H1 (cell line): ENCODE data around the gene DEFB110. TPM values are rescaled to one million over a fixed set of nuclear protein-coding genes. Genes with fewer than 3 reads are reported as not detected.

Experiments used
- CTCF ChIA-PET: fragments of 300-600 bp; sonication (Branson Sonifier 250); formaldehyde crosslinking; loops from one replicate; lab custom pipeline; 2021; ENCODE audit not compliant: partially characterized antibody; lab: Charles Lee
- POLR2A ChIA-PET: fragments of 300-600 bp; sonication (Branson Sonifier 250); formaldehyde crosslinking; loops from one replicate; lab custom pipeline; 2021; ENCODE audit warnings: inconsistent platforms; ENCODE audit not compliant: partially characterized antibody; lab: Charles Lee
- DNase-seq, 2 experiments: peaks; one replicate each; pipeline versions ENCODE4 v3.0.0 to v3.0.0-alpha.2; 2010 to 2022; ENCODE audit warnings: low spot score in 2 of 2, low read depth in 1 of 2, mixed read lengths in 1 of 2
- FAIRE-seq: peaks from 2 replicates; lab custom pipeline; 2011; peaks lifted over from hg19 to GRCh38; lab: Jason Lieb, UNC
- H2AFZ ChIP-seq: 2 replicates; pipeline ENCODE4 v1.8.1; 2012; ENCODE audit warnings: low read length, inconsistent platforms
- H2AK5ac ChIP-seq: 2 replicates; pipeline ENCODE4 v1.6.1; 2013; ENCODE audit warnings: low read depth, low read length
- H2BK120ac ChIP-seq: replicated peaks from 2 replicates; pipeline ENCODE3; 2013; ENCODE audit warnings: low read depth, low read length, inconsistent platforms
- H2BK12ac ChIP-seq: 2 replicates; pipeline ENCODE4 v1.6.1; 2013; ENCODE audit warnings: low read depth, low read length
- H2BK15ac ChIP-seq: 2 replicates; pipeline ENCODE4 v1.6.1; 2013; ENCODE audit warnings: low read length
- H2BK20ac ChIP-seq: 2 replicates; pipeline ENCODE4 v1.6.1; 2013; ENCODE audit warnings: low read length
- H2BK5ac ChIP-seq: 2 replicates; pipeline ENCODE4 v1.6.1; 2013; ENCODE audit warnings: low read depth, low read length
- H3K14ac ChIP-seq: 2 replicates; pipeline ENCODE4 v1.6.1; 2013; ENCODE audit warnings: inconsistent platforms; ENCODE audit not compliant: insufficient read length
- H3K18ac ChIP-seq: 2 replicates; pipeline ENCODE4 v1.6.1; 2013; ENCODE audit warnings: low read length; ENCODE audit errors: extremely low read depth
- H3K23ac ChIP-seq: 2 replicates; pipeline ENCODE4 v1.6.1; 2013; ENCODE audit warnings: inconsistent platforms; ENCODE audit not compliant: insufficient read length
- H3K23me2 ChIP-seq: 2 replicates; pipeline ENCODE4 v1.6.1; 2013; ENCODE audit warnings: low read depth, low read length
- H3K27ac ChIP-seq: 2 replicates; pipeline ENCODE4 v1.6.1; 2011; ENCODE audit warnings: low read depth, low read length, inconsistent platforms
- H3K27me3 ChIP-seq, 4 experiments: replicated peaks in 1 of 4; 1 replicate in 1 of 4; 2 replicates in 3 of 4; pipeline versions ENCODE4 v1.6.1 to v1.8.1; 2011 to 2013; ENCODE audit warnings: low read length in 3 of 4, mild to moderate bottlenecking in 3 of 4, inconsistent platforms in 2 of 4, mixed read lengths in 2 of 4, moderate library complexity in 1 of 4; ENCODE audit not compliant: control insufficient read depth in 3 of 4, insufficient read depth in 3 of 4; ENCODE audit errors: extremely low read depth in 1 of 4
- H3K36me3 ChIP-seq, 4 experiments: 2 replicates each; pipeline versions ENCODE4 v1.6.1 to v1.8.1; 2011 to 2013; ENCODE audit warnings: mild to moderate bottlenecking in 4 of 4, low read length in 3 of 4, moderate library complexity in 2 of 4, control low read depth in 1 of 4, inconsistent platforms in 1 of 4; ENCODE audit not compliant: insufficient read depth in 4 of 4, control insufficient read depth in 2 of 4
- H3K4ac ChIP-seq: replicated peaks from 2 replicates; pipeline ENCODE3; 2013; ENCODE audit warnings: low read length, low read depth, mixed read lengths, inconsistent platforms; ENCODE audit not compliant: insufficient read length
- H3K4me1 ChIP-seq, 4 experiments: replicated peaks in 1 of 4; 1 replicate in 1 of 4; 2 replicates in 3 of 4; pipeline versions ENCODE4 v1.6.1 to v1.8.1; 2011 to 2013; ENCODE audit warnings: low read length in 3 of 4, inconsistent platforms in 2 of 4, mixed read lengths in 1 of 4; ENCODE audit not compliant: insufficient read depth in 4 of 4, control insufficient read depth in 3 of 4
- H3K4me2 ChIP-seq, 2 experiments: 2 replicates each; pipeline versions ENCODE4 v1.6.1 to v1.8.1; 2011 to 2013; ENCODE audit warnings: low read depth in 2 of 2, low read length in 2 of 2, control low read depth in 1 of 2, inconsistent platforms in 1 of 2, mild to moderate bottlenecking in 1 of 2; ENCODE audit not compliant: insufficient read depth in 1 of 2
- H3K4me3 ChIP-seq, 4 experiments: fragments of 200-600, 300-600 bp in 1 of 4; sonication (generic), shearing (Covaris generic), sonication (Bioruptor Twin) in 1 of 4; 2 replicates each; pipeline versions ENCODE4 v1.5.1 to v1.8.1; 2011 to 2016; ENCODE audit warnings: low read length in 4 of 4, low read depth in 3 of 4, control low read depth in 2 of 4, inconsistent platforms in 2 of 4, mild to moderate bottlenecking in 2 of 4, mixed read lengths in 1 of 4, moderate library complexity in 1 of 4; ENCODE audit not compliant: insufficient read depth in 2 of 4; ENCODE audit errors: extremely low read depth in 1 of 4
- H3K56ac ChIP-seq: replicated peaks from 2 replicates; pipeline ENCODE3; 2013; ENCODE audit warnings: low read depth, mild to moderate bottlenecking, mixed read lengths, low read length, inconsistent platforms; ENCODE audit not compliant: insufficient read length
- H3K79me1 ChIP-seq: 2 replicates; pipeline ENCODE4 v1.6.1; 2013; ENCODE audit warnings: low read depth, low read length, control low read depth
- H3K79me2 ChIP-seq, 2 experiments: 2 replicates each; pipeline versions ENCODE4 v1.6.1 to v1.8.1; 2012 to 2013; ENCODE audit warnings: low read length in 2 of 2, mild to moderate bottlenecking in 2 of 2, inconsistent platforms in 1 of 2; ENCODE audit not compliant: insufficient read depth in 2 of 2, control insufficient read depth in 1 of 2
- H3K9ac ChIP-seq, 4 experiments: replicated peaks in 1 of 4; 1 replicate in 1 of 4; 2 replicates in 3 of 4; pipeline versions ENCODE4 v1.6.1 to v1.8.1; 2011 to 2013; ENCODE audit warnings: low read depth in 3 of 4, low read length in 3 of 4, control low read depth in 2 of 4, mild to moderate bottlenecking in 2 of 4, moderate library complexity in 2 of 4, inconsistent platforms in 1 of 4; ENCODE audit errors: extremely low read depth in 1 of 4
- H3K9me3 ChIP-seq, 2 experiments: 2 replicates each; pipeline versions ENCODE4 v1.6.1 to v1.8.1; 2012 to 2013; ENCODE audit warnings: mild to moderate bottlenecking in 2 of 2, moderate library complexity in 2 of 2, control low read depth in 1 of 2, inconsistent platforms in 1 of 2, low read depth in 1 of 2, low read length in 1 of 2, mixed read lengths in 1 of 2; ENCODE audit not compliant: insufficient read depth in 2 of 2
- H4K20me1 ChIP-seq, 2 experiments: replicated peaks in 1 of 2; 2 replicates each; pipeline versions ENCODE3 to v1.8.1; 2011 to 2013; ENCODE audit warnings: inconsistent platforms in 2 of 2, low read length in 2 of 2, mild to moderate bottlenecking in 1 of 2; ENCODE audit not compliant: insufficient read depth in 2 of 2, control insufficient read depth in 1 of 2
- H4K5ac ChIP-seq: 2 replicates; pipeline ENCODE4 v1.6.1; 2013; ENCODE audit warnings: low read length, low read depth, mixed read lengths, inconsistent platforms; ENCODE audit not compliant: insufficient read length
- H4K8ac ChIP-seq: 2 replicates; pipeline ENCODE4 v1.8.0; 2013; ENCODE audit warnings: mild to moderate bottlenecking, moderate library complexity, low read length, inconsistent platforms; ENCODE audit not compliant: insufficient read depth; ENCODE audit errors: extremely low read depth
- H4K91ac ChIP-seq: replicated peaks from 2 replicates; pipeline ENCODE3; 2013; ENCODE audit warnings: low read length, mixed read lengths, inconsistent platforms; ENCODE audit not compliant: insufficient read length
- ATF2 ChIP-seq: IDR thresholded peaks from 2 replicates; pipeline ENCODE4 v1.6.1; 2012; ENCODE audit warnings: low read length, inconsistent platforms
- CHD1 ChIP-seq: IDR thresholded peaks from 2 replicates; pipeline ENCODE4 v1.6.1; 2012; ENCODE audit warnings: low read depth, low read length, improper control_type of control experiment
- KDM1A ChIP-seq: fragments of 200-600, 300-600 bp; sonication (generic); IDR thresholded peaks from 2 replicates; pipeline ENCODE4 v1.7.1; 2016; ENCODE audit warnings: mild to moderate bottlenecking, low read length, borderline replicate concordance
- MAFK ChIP-seq: IDR thresholded peaks from 2 replicates; pipeline ENCODE4 v1.6.1; 2012; ENCODE audit warnings: low read depth, mild to moderate bottlenecking, improper control_type of control experiment, low read length
- POLR2AphosphoS5 ChIP-seq: IDR thresholded peaks from 2 replicates; pipeline ENCODE4 v1.6.1; 2011; ENCODE audit warnings: low read depth, low read length
- RXRA ChIP-seq: IDR thresholded peaks from 2 replicates; pipeline ENCODE4 v1.6.1; 2011; ENCODE audit warnings: low read depth, mild to moderate bottlenecking, low read length, moderate library complexity; ENCODE audit not compliant: insufficient read depth
- SP1 ChIP-seq: IDR thresholded peaks from 2 replicates; pipeline ENCODE4 v1.6.1; 2011; ENCODE audit warnings: low read depth, low read length
- SP4 ChIP-seq: IDR thresholded peaks from 2 replicates; pipeline ENCODE4 v1.6.1; 2012; ENCODE audit warnings: low read length, inconsistent platforms
- WGBS, 2 experiments: shearing (Covaris generic) in 1 of 2; methylation state at CpG; one replicate each; pipeline versions ENCODE4 v1.1.6 to v1.1.7; 2013 to 2015; ENCODE audit warnings: low lambda C conversion rate in 2 of 2, mixed read lengths in 2 of 2, inconsistent platforms in 1 of 2, low coverage in 1 of 2, missing lambda C conversion rate in 1 of 2; ENCODE audit not compliant: insufficient replicate concordance in 2 of 2, insufficient coverage in 1 of 2, insufficient read length in 1 of 2; ENCODE audit errors: extremely low coverage in 1 of 2, missing lambda C conversion rate in 1 of 2; 5-methylcytosine and 5-hydroxymethylcytosine counted together
- polyA plus RNA-seq, 7 experiments: library from polyadenylated mRNA; depleted of rRNA in 3 of 7; stranded (reverse) in 5 of 7; unstranded in 2 of 7; fragments of >200 nt in 5 of 7; fragments of 200-250 nt in 2 of 7; gene quantifications; 1 replicate in 5 of 7; 2 replicates in 1 of 7; 4 replicates in 1 of 7; pipeline versions ENCODE4 v1.2.1 to v1.2.3, GENCODE V29; 2011 to 2013; ENCODE audit warnings: missing spikeins in 2 of 7, mixed read lengths in 2 of 7
- total RNA-seq: library from RNA; stranded (reverse); fragmentation: NEBNext Ultra II Directional; extraction: Animal tissue kit (Norgen Biotek cat#: 25700); gene quantifications from 2 replicates; pipeline ENCODE4 v1.2.1, GENCODE V29; 2021

Gene DEFB110
- total and polyA plus RNA-seq, 2 of the 8 experiments (the other 6 are each of a cell fraction or from before 2014, with no cell fraction given) = not detected

DNA sequence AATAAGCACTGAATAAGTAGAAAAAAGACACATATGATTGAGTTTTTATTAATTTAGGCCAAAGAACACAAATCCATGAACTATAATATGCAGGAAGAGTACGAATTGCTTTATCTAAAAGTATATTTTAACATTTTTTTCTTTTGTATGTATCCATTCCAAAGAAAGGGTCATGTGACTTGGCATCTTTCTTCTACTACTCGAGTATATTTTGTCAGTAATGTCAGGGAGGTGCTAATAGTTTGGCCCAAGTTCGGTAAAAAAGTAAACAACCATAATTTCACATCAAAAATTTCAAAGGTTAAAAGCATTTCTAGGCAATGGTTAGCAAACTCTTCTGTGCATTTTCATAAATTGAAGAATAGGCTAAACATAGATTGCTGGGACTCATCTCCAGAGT is 18.7 kb downstream of the DEFB110 start:
- Histone ChIP-seq H3K79me2 (no peaks in the 10 kb centered on the region), H2BK12ac (no peak overlapping the region), H3K79me1 (no peaks in the 10 kb centered on the region), H2AFZ (no peak overlapping the region), H3K56ac (no peak overlapping the region), H3K4me1 (no peaks in the 10 kb centered on the region), H3K4me2 (no peak overlapping the region), H3K23ac (no peak overlapping the region), H3K27ac (no peak overlapping the region), H4K91ac (no peak overlapping the region), H3K4me3 (no peak overlapping the region), H3K14ac (no peak overlapping the region), H3K9ac (no peak overlapping the region), H2BK5ac (no peak overlapping the region), H3K4ac (no peak overlapping the region), H4K20me1 (no peaks in the 10 kb centered on the region), H3K9me3 (no peaks in the 10 kb centered on the region), H4K5ac (no peak overlapping the region), H3K23me2 (no peaks in the 10 kb centered on the region), H2AK5ac (no peak overlapping the region), H2BK15ac (no peak overlapping the region), H3K27me3 (no peaks in the 10 kb centered on the region), H3K18ac (no peak overlapping the region), H2BK20ac (no peak overlapping the region), H4K8ac (no peak overlapping the region), H2BK120ac (no peak overlapping the region), H3K36me3 (no peaks in the 10 kb centered on the region)
- whole genome bisulfite sequencing, 2 experiments = 93% methylated on average over 3 of the region's 3 CpGs; no CpG with 5 or more reads in 1 of the 2 experiments
- POLR2A ChIA-PET = no interaction called here
- CTCF ChIA-PET = no interaction called here
- DNase-seq (no peak), FAIRE-seq (no peak)
- TF ChIP-seq POLR2AphosphoS5 = no peak
- TF ChIP-seq ATF2 = no peak
- no peak for TF ChIP-seq SP1
- no peak for TF ChIP-seq CHD1
- TF ChIP-seq KDM1A = no peak
- TF ChIP-seq RXRA = no peak
- TF ChIP-seq MAFK = no peak
- TF ChIP-seq SP4 = no peak
- TF ChIP-seq, all 59 proteins: peak for 0
